GM10847 (cell line): ENCODE results near the gene PPP4R2.

Experiments used
- POLR2A ChIP-seq: IDR thresholded peaks from 2 replicates; pipeline ENCODE4 v1.6.1; 2011; ENCODE audit not compliant: insufficient read length; ENCODE audit errors: extremely low read depth

Gene PPP4R2

GRCh38 chr3:73041537-73041936, 44.9 kb downstream of the PPP4R2 start:
- TF ChIP-seq POLR2A, result no peak

GRCh38 chr3:73043414-73043813, 46.8 kb downstream of the PPP4R2 start:
- TF ChIP-seq POLR2A, result no peak

- no peak for TF ChIP-seq POLR2A
Measured at GRCh38 chr3:73045391-73045790, 48.8 kb downstream of the PPP4R2 start.

GRCh38 chr3:73046195-73046594, 49.6 kb downstream of the PPP4R2 start:
- no peak for TF ChIP-seq POLR2A

GRCh38 chr3:73049319-73049718, 52.7 kb downstream of the PPP4R2 start:
- TF ChIP-seq POLR2A, result no peak

- no peak for TF ChIP-seq POLR2A
Measured at GRCh38 chr3:73052857-73053256, 56.2 kb downstream of the PPP4R2 start.

GRCh38 chr3:73055583-73055982, 59.0 kb downstream of the PPP4R2 start:
- no peak for TF ChIP-seq POLR2A

- TF ChIP-seq POLR2A, result no peak
Measured at GRCh38 chr3:73056014-73056844, 59.6 kb downstream of the PPP4R2 start.

- TF ChIP-seq POLR2A, result no peak
Measured at GRCh38 chr3:73056845-73057150, 60.2 kb downstream of the PPP4R2 start.

- no peak for TF ChIP-seq POLR2A
Measured at GRCh38 chr3:73060302-73060723, 63.7 kb downstream of the PPP4R2 start.

- no peak for TF ChIP-seq POLR2A
Measured at GRCh38 chr3:73061416-73061815, 64.8 kb downstream of the PPP4R2 start, which contains the start of gene EBLN2. TSS of gene EBLN2 (plus strand) at chr3:73061659. CDS start at chr3:73062082, 423 bp downstream.

- TF ChIP-seq POLR2A, result no peak
Measured at GRCh38 chr3:73068419-73068818, 71.8 kb downstream of the PPP4R2 start.

GRCh38 chr3:73069187-73069586, 72.6 kb downstream of the PPP4R2 start:
- no peak for TF ChIP-seq POLR2A

- no peak for TF ChIP-seq POLR2A
Measured at GRCh38 chr3:73069775-73070444, 73.3 kb downstream of the PPP4R2 start.

GRCh38 chr3:73070675-73071575, 74.3 kb downstream of the PPP4R2 start:
- no peak for TF ChIP-seq POLR2A
